Activated T-cell treated with anti-CD3 and anti-CD28 coated beads for 1 hour (primary cell): ENCODE measurements around the gene RHOJ.
"Not testable (repeated sequence)": the region's sequence is repeated elsewhere in the genome, so short reads cannot be mapped to it uniquely, and the experiment has no call there.

Source experiments
- DNase-seq: peaks from one replicate; pipeline ENCODE4 v3.0.0-alpha.2; 2020; ENCODE audit warnings: low read depth

RHOJ gene

DNA sequence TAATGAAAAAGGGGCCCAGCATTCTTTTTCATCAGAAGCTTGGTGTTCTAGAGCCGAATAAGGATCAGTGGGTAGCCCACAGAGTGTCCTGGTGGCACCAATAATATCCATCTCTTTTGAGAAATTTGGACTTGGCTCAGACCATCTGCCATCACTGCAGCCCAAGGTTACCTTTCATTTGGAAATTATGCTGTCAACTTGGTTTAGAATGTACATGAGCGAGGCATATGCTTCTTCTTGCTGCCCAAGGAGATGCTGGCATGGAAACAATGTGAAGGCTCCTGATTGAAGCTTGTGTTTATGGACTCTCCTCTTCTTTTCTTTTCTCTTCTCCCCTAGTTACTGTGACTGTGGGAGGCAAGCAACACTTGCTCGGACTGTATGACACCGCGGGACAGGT, 64.5 kb downstream of the RHOJ start:
- DNase-seq = no peak

DNA sequence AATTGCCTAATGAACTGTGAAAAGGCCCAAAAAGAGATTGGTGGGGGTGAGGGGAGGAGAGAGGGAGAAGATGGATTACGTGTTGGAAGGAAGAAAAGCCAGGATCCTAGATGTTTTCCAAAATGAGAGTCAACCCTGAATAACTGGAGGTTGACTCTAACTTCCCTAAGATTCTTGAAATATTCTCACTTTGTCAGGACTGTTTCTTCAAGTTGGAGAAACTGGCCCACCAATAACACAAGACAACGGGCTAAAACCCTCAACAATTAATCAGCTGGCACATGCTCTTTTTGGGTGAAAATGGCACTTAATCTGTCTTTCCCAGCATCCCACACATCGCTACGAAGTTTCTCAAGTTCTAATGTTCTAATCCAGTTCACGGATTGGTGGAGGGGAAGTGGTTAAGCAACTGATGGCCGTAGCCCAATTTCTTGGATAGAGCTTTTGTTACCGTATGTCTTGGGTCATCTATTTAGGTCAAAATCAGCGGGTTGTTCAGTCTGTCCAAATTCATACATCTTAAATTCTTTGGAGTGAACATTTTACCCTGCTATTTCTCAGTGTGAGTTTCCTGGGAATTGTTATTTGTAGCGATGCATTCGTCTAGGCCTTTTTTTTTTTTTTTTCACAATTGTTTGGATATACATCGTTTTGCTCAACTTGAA, 65.5 kb downstream of the RHOJ start:
- no peak for DNase-seq

GRCh38 chr14:63273129-63273528, 68.9 kb downstream of the RHOJ start:
- no peak for DNase-seq

DNA sequence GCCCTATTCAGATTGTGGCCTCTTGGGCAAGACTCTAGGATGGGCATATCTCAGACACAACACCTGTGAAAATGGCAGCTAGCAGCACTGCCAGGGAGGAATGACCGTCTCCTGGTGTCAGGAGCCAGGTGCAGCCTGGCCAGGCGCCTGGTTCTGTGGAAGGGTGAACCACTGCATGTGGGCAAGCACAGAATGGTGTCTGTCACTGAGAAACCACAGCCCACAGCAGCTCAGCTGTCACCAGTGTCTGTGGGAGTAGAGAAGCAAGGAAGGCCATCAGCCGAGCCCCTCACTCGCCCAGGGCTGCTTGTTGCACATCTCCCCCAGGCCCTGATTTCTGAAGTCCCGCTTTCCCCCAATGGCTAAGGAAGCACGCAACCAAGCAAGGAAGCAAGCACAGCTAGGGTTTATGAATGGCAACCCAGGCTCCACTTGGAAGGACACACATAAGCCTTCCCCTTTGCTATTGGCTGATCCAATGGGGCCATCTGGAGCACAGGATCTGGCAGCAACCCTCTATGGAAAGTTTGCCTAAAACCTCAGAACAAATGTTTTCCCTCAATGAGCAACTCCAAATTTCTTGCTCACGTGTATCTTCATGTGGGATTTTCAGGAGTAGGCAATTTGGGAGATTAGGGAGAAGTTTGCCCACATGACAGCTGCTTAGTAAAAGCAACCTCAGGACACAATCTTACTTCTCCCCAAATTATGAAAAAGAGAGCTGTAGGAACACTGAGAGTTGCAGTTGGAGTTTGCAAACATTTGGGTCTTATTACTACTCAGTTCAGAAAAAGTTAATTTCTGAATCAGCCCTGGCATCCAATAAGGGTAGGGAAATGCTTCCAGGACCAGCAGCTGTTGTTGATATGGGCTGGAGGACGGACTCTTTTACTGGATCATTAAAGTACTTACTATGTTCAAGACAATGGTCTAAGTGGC, 69.7 kb downstream of the RHOJ start:
- no peak for DNase-seq

GRCh38 chr14:63275611-63276010, 71.4 kb downstream of the RHOJ start:
- no peak for DNase-seq

- no peak for DNase-seq
Observed at GRCh38 chr14:63276016-63276415, 71.8 kb downstream of the RHOJ start.

GRCh38 chr14:63276492-63277342, 72.5 kb downstream of the RHOJ start:
- DNase-seq = no peak

- DNase-seq = no peak
Observed at GRCh38 chr14:63277591-63278183, 73.4 kb downstream of the RHOJ start.

DNA sequence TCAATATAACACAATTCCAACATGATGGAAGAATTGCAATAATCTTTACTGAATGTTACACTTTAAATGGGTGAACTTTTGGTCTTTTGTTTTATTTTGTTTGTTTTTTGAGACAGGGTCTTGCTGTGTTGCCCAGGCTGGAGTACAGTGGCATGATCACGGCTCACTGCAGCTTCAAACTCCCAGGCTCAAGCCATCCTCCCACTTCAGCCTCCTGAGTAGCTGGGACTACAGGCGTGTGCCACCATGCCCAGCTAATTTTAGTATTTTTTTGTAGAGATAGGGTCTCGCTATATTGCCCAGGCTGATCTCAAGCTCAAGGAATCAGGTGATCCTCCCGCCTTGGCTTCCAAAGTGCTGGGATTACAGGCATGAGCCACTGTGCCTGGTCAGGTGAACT, 75.7 kb downstream of the RHOJ start:
- not testable (repeated sequence) for DNase-seq

DNA sequence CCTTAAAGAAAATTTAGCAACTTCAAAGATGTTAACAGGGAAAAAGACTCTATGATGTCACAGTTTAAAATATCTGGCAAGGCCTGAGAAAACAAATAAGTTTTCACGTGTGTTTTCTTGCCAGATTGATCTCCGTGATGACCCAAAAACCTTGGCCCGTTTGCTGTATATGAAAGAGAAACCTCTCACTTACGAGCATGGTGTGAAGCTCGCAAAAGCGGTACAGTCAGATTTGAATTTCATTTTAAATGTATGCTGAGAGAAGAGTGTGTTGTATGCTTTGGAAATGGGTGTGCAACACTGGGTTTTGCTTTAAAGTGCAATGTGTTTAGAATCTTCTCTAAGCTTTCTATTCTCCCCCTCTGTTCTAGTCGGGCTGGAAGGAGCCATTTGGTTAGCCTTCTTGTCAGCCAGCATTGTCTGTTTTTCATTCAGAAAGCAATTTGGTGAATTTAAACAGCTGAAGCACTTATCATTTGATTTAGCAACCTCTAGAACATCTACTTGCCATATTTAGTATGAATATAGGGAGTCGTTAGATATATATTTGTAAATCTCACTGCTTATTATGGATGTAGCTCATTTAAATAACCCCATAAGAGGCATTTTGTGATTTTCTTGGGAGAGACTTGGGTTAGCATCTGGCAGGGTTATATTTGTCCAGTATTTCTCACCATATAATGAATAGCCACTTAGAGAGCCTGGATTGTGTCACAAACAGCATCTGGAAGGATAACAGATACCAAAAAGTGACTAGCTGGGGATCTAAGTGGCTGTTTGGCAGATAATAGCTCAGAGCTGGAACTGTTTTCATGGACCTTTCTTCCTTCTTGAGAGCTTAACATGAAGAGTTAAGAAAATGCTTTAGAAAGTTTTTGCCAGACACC, 79.0 kb downstream of the RHOJ start:
- no peak for DNase-seq

GRCh38 chr14:63283884-63284248, 79.6 kb downstream of the RHOJ start:
- DNase-seq = no peak

- DNase-seq = no peak
Observed at GRCh38 chr14:63286071-63286470, 81.8 kb downstream of the RHOJ start.

DNA sequence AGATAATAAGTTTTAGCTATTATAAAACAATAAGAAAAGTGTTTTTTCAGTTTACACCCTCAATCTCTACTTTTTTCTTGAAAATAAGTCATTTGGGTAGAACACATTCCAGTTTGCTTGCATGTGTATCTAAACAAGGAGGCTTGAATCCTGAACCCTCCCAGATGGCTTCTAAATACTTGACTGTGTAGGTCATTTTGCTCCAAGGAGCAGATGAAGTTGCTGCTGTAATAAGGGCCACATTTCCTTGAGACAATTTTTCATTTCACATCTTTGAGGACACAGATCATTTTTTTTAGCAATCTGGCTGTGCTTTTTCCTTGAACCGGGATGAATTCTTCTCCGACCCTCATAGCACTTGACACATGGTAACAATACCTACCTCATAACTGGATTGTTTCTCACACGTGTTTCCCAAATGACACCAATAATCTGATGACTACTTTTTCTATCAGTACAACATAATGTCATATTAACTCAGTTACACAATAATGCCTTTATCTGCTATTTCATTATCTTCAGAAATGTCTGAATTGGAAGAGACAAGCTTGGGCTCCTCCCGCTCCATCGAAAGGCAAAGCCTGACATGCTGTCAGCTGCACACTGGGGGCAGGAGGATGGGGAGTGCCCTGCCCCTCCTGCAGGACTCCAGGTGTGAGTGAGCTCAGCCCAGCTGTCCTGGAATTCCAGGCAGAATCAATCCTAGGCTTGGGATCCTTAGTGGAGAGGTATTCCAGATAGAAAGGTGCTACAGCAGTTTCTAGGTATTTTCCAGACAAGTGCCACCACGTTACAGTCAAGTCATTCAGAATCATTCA, 83.6 kb downstream of the RHOJ start:
- no peak for DNase-seq

- no peak for DNase-seq
Observed at GRCh38 chr14:63288853-63289252, 84.6 kb downstream of the RHOJ start.

- DNase-seq = no peak
Observed at GRCh38 chr14:63290741-63291430, 86.6 kb downstream of the RHOJ start.

- no peak for DNase-seq
Observed at GRCh38 chr14:63292805-63293204, 88.6 kb downstream of the RHOJ start.

DNA sequence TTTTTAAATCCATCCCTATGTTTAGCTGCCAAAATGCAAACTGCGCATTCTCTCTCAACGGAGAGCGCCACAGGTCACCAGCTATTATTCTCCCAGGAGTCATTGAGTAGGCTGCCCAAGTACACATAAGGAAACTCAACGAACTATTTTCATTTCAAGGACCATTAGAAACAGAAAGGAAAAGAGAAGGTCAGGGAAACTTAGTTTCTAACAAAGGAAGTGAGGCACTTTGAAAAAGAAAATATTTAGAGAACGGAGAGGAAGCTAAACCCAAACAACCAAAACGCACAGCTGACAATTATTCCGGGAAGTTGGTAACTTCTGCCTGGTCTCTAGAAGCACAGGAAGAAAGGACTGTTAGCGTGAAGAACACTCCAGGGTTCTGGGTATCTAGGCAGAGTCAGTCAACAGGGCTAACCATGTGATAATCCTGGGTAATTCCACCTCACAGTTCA, 91.0 kb downstream of the RHOJ start:
- DNase-seq = no peak

DNA sequence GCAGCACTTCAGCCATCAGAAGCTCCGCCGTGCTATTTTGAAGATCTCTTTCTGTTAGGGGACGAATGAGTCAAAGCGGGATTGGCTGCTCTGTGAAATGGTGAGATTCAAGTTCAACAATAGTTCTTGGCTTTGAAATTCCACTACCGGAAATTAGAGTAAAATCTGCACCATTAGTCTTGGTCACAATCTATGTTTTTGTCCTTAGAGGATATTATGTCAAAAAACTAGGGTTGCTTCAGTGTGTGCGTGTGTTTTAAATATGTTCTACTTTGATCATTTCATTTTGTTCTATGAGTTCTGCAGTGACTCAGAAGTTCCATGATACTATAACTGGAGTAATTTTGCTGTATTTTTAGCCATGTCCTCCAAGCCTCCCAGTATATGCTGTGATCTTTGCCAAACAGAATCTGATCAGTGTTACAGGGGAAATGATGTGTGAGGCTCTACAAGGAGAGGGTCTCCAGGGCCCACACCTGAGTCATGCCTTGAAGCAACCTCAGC, 91.9 kb downstream of the RHOJ start:
- DNase-seq = no peak

GRCh38 chr14:63297372-63298063, 93.3 kb downstream of the RHOJ start:
- DNase-seq = no peak
